ENCODE measurements around the gene FXYD2.

Gene FXYD2

GRCh38 chr11:117852309-117852708 is 27.8 kb upstream of the FXYD2 start:
- H3K4me3 ChIP-seq (ENCODE audit: low read length): no peak overlapping the region
- H3K4me1 ChIP-seq (ENCODE audit: control insufficient read depth, insufficient read depth, low read length): peaks cover 7% of the 10 kb centered on the region
- no peak overlapping the region for H3K9ac ChIP-seq (ENCODE audit: low read length)
- no peaks in the 10 kb centered on the region for H3K36me3 ChIP-seq (ENCODE audit: control insufficient read depth, insufficient read depth, low read length)
- H3K27me3 ChIP-seq (ENCODE audit: control insufficient read depth, insufficient read depth, low read length): no peaks in the 10 kb centered on the region
- no peak overlapping the region for H3K27ac ChIP-seq (ENCODE audit: low read depth, low read length)

DNA sequence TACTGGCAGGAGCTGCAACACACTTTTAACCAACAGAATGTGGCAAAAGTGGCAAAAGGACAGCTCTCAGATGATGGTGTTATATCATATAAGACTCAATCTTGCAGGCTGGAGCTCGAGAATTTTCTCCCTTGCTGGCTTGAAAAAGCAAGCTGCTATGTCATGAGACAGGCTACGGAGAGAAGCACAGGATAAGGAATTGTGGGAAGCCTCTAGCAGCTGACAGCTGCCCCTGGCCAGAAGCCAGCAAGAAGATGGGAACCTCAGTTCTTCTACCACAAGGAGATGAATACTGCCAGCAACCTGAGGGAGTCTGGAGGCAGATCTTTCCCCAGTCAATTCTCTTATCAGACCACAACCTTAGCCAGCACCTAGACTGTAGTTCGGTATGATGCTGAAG is 27.3 kb upstream of the FXYD2 start:
- H3K27me3 ChIP-seq (ENCODE audit: control insufficient read depth, insufficient read depth, low read length): no peaks in the 10 kb centered on the region

DNA sequence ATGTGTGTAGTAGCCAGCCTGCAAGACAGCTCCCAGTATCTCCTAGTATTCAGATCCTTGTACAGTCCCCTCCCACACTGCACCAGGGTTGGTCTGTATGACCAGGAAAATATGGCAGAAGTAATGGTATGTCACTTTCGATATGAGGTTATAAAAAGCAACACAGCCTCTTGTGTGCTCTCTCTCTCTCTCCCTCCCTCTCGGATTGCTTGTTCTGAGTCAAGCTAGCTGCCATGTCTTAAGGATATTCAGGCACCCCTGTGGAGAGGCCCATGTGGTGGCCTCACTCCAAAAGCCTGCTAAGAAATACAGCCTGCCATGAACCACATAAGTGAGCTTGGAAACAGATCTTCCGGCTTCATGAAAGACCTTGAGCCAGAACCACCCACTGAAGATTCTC is 26.6 kb upstream of the FXYD2 start:
- Histone ChIP-seq H3K27me3 (ENCODE audit: control insufficient read depth, insufficient read depth, low read length) (no peaks in the 10 kb centered on the region), H3K27ac (ENCODE audit: low read depth, low read length) (peak overlapping the region; percentile 50), H3K4me3 (ENCODE audit: low read length) (no peak overlapping the region), H3K9ac (ENCODE audit: low read length) (no peak overlapping the region), H3K4me1 (ENCODE audit: control insufficient read depth, insufficient read depth, low read length) (peaks cover 7% of the 10 kb centered on the region), H3K36me3 (ENCODE audit: control insufficient read depth, insufficient read depth, low read length) (no peaks in the 10 kb centered on the region)

More for the DNA sequence above, 27.3 kb upstream of the FXYD2 start:
- Histone ChIP-seq H3K4me3 (ENCODE audit: low read length) (no peak overlapping the region), H3K36me3 (ENCODE audit: control insufficient read depth, insufficient read depth, low read length) (no peaks in the 10 kb centered on the region), H3K27ac (ENCODE audit: low read depth, low read length) (peak overlapping the region; percentile 50), H3K4me1 (ENCODE audit: control insufficient read depth, insufficient read depth, low read length) (peaks cover 7% of the 10 kb centered on the region), H3K9ac (ENCODE audit: low read length) (no peak overlapping the region)

DNA sequence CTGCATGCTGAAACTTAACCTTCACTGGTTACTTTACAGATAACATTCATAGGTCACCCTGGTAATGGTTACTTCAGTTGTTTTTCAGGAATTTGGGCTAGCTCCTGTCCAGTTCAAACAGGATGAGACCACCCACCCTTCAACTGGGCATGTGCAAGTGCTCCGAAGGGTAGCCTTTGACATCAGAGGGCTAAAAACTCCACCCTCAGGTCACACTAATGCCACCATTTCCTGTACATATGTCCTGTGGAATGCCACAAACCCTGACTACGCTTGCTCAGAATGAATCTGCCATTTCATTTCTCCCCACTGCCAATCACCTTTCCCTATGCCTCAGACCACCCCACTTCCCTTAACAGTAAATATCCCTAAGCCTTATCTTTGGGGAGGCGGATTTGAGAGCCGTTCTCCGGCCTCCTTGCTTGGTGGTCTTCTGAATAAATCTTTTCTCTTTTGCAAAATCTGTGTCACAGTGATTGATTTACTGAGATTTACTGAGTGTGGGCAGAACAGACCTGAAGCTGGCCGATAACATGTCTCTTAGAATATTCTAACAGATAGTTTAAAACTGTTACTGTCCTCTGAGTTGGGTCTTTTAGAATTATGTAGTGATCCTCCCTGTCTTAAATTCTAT is 25.4 kb upstream of the FXYD2 start:
- H3K4me3 ChIP-seq (ENCODE audit: low read length): no peak overlapping the region
- H3K36me3 ChIP-seq (ENCODE audit: control insufficient read depth, insufficient read depth, low read length): no peaks in the 10 kb centered on the region
- H3K4me1 ChIP-seq (ENCODE audit: control insufficient read depth, insufficient read depth, low read length): peaks cover 7% of the 10 kb centered on the region
- H3K9ac ChIP-seq (ENCODE audit: low read length): no peak overlapping the region
- H3K27ac ChIP-seq (ENCODE audit: low read depth, low read length): no peak overlapping the region
- H3K27me3 ChIP-seq (ENCODE audit: control insufficient read depth, insufficient read depth, low read length): no peaks in the 10 kb centered on the region

GRCh38 chr11:117843666-117844484 is 19.3 kb upstream of the FXYD2 start:
- H3K4me1 ChIP-seq (ENCODE audit: control insufficient read depth, insufficient read depth, low read length): peaks cover 4% of the 10 kb centered on the region
- H3K27me3 ChIP-seq (ENCODE audit: control insufficient read depth, insufficient read depth, low read length): no peaks in the 10 kb centered on the region
- no peak overlapping the region for H3K4me3 ChIP-seq (ENCODE audit: low read length)
- no peak overlapping the region for H3K9ac ChIP-seq (ENCODE audit: low read length)
- no peak overlapping the region for H3K27ac ChIP-seq (ENCODE audit: low read depth, low read length)
- H3K36me3 ChIP-seq (ENCODE audit: control insufficient read depth, insufficient read depth, low read length): peaks cover 3% of the 10 kb centered on the region

DNA sequence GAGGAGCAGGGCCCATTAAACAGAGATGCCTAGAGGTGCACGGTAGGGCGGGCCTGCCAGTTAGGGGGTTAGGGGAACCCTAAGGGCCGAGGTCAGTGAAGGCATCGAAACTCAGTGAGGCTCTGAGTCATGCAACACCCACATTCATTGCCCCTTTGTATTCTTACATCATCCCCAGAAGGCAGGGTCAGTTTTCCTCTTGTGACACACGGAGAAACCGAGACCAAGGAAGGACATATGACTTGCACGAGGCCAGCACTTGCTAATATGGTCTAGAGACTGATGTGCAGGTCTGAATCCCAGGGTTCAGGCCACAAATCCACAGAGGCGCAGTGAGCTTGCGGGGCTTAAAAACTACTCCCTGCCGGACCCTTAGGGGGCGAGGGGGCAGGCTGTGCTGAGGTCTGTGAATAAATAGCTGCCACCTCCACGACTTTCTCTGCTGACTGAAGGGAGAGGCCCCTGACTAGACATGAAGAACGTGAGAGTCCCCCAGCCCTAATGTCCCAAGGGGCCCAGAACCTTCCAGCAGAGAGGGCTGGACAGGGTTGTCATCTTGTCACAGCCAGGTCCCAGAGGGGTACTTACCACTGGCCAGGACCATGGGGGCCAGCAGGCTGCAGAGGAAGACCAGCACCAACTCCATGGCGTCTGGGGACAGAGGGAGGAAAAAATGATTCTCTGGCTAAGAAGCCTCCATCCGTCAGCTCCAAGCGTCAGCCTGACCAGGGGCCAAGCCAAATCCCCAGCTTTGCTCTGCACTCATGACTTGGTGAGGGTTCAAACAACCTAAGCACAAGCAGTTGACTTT is 17.8 kb upstream of the FXYD2 start:
- Histone ChIP-seq H3K27me3 (ENCODE audit: control insufficient read depth, insufficient read depth, low read length) (no peaks in the 10 kb centered on the region), H3K9ac (ENCODE audit: low read length) (no peak overlapping the region), H3K27ac (ENCODE audit: low read depth, low read length) (no peak overlapping the region), H3K4me3 (ENCODE audit: low read length) (no peak overlapping the region), H3K36me3 (ENCODE audit: control insufficient read depth, insufficient read depth, low read length) (peaks cover 8% of the 10 kb centered on the region), H3K4me1 (ENCODE audit: control insufficient read depth, insufficient read depth, low read length) (peaks cover 4% of the 10 kb centered on the region)

- Histone ChIP-seq H3K9ac (ENCODE audit: low read length) (no peak overlapping the region), H3K27ac (ENCODE audit: low read depth, low read length) (no peak overlapping the region), H3K4me3 (ENCODE audit: low read length) (no peak overlapping the region), H3K36me3 (ENCODE audit: control insufficient read depth, insufficient read depth, low read length) (peaks cover 8% of the 10 kb centered on the region), H3K27me3 (ENCODE audit: control insufficient read depth, insufficient read depth, low read length) (no peaks in the 10 kb centered on the region), H3K4me1 (ENCODE audit: control insufficient read depth, insufficient read depth, low read length) (peaks cover 4% of the 10 kb centered on the region)
Observed at GRCh38 chr11:117841551-117842031, 17.0 kb upstream of the FXYD2 start.

DNA sequence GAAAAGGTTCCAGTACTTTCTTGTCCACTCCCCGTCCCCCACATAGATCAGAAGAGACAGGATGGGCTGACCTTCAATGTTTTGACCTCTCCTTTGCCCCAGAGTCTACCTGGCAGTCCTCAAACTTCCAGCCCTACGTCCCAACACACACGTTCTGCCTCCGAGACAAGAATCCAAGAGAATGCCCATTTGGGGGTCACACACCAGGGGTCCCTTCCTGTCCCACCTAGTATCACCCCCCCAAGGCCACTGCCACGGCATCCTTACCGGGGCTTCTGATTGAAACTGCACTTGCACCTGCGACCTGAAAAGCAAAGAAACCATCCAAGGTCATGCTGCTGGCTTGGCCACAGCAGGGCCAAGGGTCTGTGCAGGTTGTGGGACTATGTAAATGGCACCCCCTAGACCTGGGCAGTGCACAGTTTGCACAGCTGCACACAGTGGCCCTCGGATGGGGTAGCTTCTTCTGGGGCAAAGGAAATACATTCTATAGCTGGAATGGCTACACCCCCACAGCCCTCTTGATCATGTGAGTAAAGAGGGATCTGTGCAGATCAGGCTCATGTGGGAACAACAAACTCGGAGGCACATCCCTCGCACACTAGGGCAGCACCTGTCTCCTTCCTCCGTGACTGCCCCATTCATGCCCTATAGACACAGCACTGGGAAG is 16.5 kb upstream of the FXYD2 start:
- Histone ChIP-seq H3K9ac (ENCODE audit: low read length) (no peak overlapping the region), H3K27ac (ENCODE audit: low read depth, low read length) (no peak overlapping the region), H3K4me1 (ENCODE audit: control insufficient read depth, insufficient read depth, low read length) (peaks cover 4% of the 10 kb centered on the region), H3K36me3 (ENCODE audit: control insufficient read depth, insufficient read depth, low read length) (peaks cover 8% of the 10 kb centered on the region), H3K27me3 (ENCODE audit: control insufficient read depth, insufficient read depth, low read length) (no peaks in the 10 kb centered on the region), H3K4me3 (ENCODE audit: low read length) (no peak overlapping the region)

GRCh38 chr11:117839936-117840813 is 15.6 kb upstream of the FXYD2 start:
- Histone ChIP-seq H3K9ac (ENCODE audit: low read length) (no peak overlapping the region), H3K4me1 (ENCODE audit: control insufficient read depth, insufficient read depth, low read length) (peaks cover 4% of the 10 kb centered on the region), H3K27ac (ENCODE audit: low read depth, low read length) (no peak overlapping the region), H3K36me3 (ENCODE audit: control insufficient read depth, insufficient read depth, low read length) (peaks cover 8% of the 10 kb centered on the region), H3K27me3 (ENCODE audit: control insufficient read depth, insufficient read depth, low read length) (no peaks in the 10 kb centered on the region), H3K4me3 (ENCODE audit: low read length) (no peak overlapping the region)

- no peaks in the 10 kb centered on the region for H3K27me3 ChIP-seq (ENCODE audit: control insufficient read depth, insufficient read depth, low read length)
- H3K4me1 ChIP-seq (ENCODE audit: control insufficient read depth, insufficient read depth, low read length): peaks cover 4% of the 10 kb centered on the region
- no peak overlapping the region for H3K4me3 ChIP-seq (ENCODE audit: low read length)
- H3K36me3 ChIP-seq (ENCODE audit: control insufficient read depth, insufficient read depth, low read length): peaks cover 8% of the 10 kb centered on the region
- H3K9ac ChIP-seq (ENCODE audit: low read length): no peak overlapping the region
- H3K27ac ChIP-seq (ENCODE audit: low read depth, low read length): no peak overlapping the region
Observed at GRCh38 chr11:117839380-117839881, 14.9 kb upstream of the FXYD2 start.

GRCh38 chr11:117838901-117839300 is 14.4 kb upstream of the FXYD2 start:
- Histone ChIP-seq H3K27me3 (ENCODE audit: control insufficient read depth, insufficient read depth, low read length) (no peaks in the 10 kb centered on the region), H3K4me3 (ENCODE audit: low read length) (no peak overlapping the region), H3K27ac (ENCODE audit: low read depth, low read length) (no peak overlapping the region), H3K9ac (ENCODE audit: low read length) (no peak overlapping the region), H3K36me3 (ENCODE audit: control insufficient read depth, insufficient read depth, low read length) (peaks cover 8% of the 10 kb centered on the region), H3K4me1 (ENCODE audit: control insufficient read depth, insufficient read depth, low read length) (peaks cover 3% of the 10 kb centered on the region)
